Choroid plexus epithelial cell (primary cell): ENCODE results near the gene JMJD1C.

Experiments used
- DNase-seq: peaks from one replicate; pipeline ENCODE4 v3.0.0-alpha.2; 2010; ENCODE audit warnings: low read depth
- H3K4me3 ChIP-seq: 2 replicates; pipeline ENCODE4 v1.5.1; 2011; ENCODE audit warnings: low read depth, mild to moderate bottlenecking, control low read depth, low read length, moderate library complexity
- TF ChIP-seq, protein P1 (sequence below): conservative IDR thresholded peaks from 2 replicates; pipeline ENCODE4 v1.5.1; 2011; ENCODE audit warnings: low read depth, mild to moderate bottlenecking, control low read depth, inconsistent platforms, low read length, moderate library complexity

The JMJD1C gene

GRCh38 chr10:63119041-63119440 lies 346.7 kb downstream of the JMJD1C start:
- TF ChIP-seq, protein P1, sequence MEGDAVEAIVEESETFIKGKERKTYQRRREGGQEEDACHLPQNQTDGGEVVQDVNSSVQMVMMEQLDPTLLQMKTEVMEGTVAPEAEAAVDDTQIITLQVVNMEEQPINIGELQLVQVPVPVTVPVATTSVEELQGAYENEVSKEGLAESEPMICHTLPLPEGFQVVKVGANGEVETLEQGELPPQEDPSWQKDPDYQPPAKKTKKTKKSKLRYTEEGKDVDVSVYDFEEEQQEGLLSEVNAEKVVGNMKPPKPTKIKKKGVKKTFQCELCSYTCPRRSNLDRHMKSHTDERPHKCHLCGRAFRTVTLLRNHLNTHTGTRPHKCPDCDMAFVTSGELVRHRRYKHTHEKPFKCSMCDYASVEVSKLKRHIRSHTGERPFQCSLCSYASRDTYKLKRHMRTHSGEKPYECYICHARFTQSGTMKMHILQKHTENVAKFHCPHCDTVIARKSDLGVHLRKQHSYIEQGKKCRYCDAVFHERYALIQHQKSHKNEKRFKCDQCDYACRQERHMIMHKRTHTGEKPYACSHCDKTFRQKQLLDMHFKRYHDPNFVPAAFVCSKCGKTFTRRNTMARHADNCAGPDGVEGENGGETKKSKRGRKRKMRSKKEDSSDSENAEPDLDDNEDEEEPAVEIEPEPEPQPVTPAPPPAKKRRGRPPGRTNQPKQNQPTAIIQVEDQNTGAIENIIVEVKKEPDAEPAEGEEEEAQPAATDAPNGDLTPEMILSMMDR, result no peak
- DNase-seq, result no peak
- no peak overlapping the region for H3K4me3 ChIP-seq
